Thyroid gland (tissue), 4 donors: ENCODE results near the gene MREG. TPM values are rescaled to one million over a fixed set of nuclear protein-coding genes. Genes with fewer than 3 reads are reported as not detected.

Experiments used
- DNase-seq, 2 donors: peaks; one replicate each; pipeline ENCODE4 v3.0.0-alpha.2; 2019
- H3K27ac ChIP-seq, 3 donors: fragments of 200-600 bp; sonication (generic); 1 replicate in 2 of 3; 2 replicates in 1 of 3; pipeline ENCODE4 v1.5.1; 2016 to 2019; ENCODE audit warnings: mild to moderate bottlenecking in 1 of 3, moderate library complexity in 1 of 3
- H3K27me3 ChIP-seq: fragments of 200-600 bp; sonication (generic); one replicate; pipeline ENCODE4 v1.5.1; 2019
- H3K36me3 ChIP-seq, 2 donors: fragments of 200-600 bp; sonication (generic); one replicate each; pipeline ENCODE4 v1.5.1; 2016 to 2019
- H3K4me1 ChIP-seq, 2 donors: fragments of 200-600 bp; sonication (generic); one replicate each; pipeline ENCODE4 v1.5.1; 2017 to 2019
- H3K4me3 ChIP-seq, 3 donors: fragments of 200-600 bp; sonication (generic); replicated peaks in 1 of 3; 1 replicate in 2 of 3; 2 replicates in 1 of 3; pipeline ENCODE4 v1.5.1; 2016; ENCODE audit warnings: mild to moderate bottlenecking in 1 of 3
- H3K9me3 ChIP-seq: fragments of 200-600 bp; sonication (generic); one replicate; pipeline ENCODE4 v1.5.1; 2017
- CTCF ChIP-seq, 6 experiments: fragments of 200-600 bp in 3 of 6; fragments of 450-650 bp in 3 of 6; sonication (generic) in 3 of 6; IDR thresholded peaks; one replicate each; pipeline ENCODE4 v1.5.1; 2016 to 2019; ENCODE audit warnings: antibody characterized with exemption in 6 of 6, mild to moderate bottlenecking in 2 of 6, inconsistent platforms in 1 of 6, moderate library complexity in 1 of 6
- POLR2A ChIP-seq, 2 donors: fragments of 450-650 bp; IDR thresholded peaks; one replicate each; pipeline ENCODE4 v1.6.1; 2017; ENCODE audit warnings: antibody characterized with exemption in 2 of 2, mild to moderate bottlenecking in 2 of 2, moderate library complexity in 1 of 2
- WGBS, 2 donors: methylation state at CpG; one replicate each; pipeline ENCODE4 v1.1.5; 2017; 5-methylcytosine and 5-hydroxymethylcytosine counted together
- intact Hi-C: fragments of 100-400 bp; cut with DNase I; formaldehyde crosslinking; loops from one replicate; pipeline ENCODE4 v1.15.1; 2023
- total RNA-seq, 4 donors: library from RNA; depleted of rRNA; stranded (reverse); fragments of >200 nt; gene quantifications; one replicate each; pipeline ENCODE4 v1.2.3, GENCODE V29; 2016

The MREG gene
- total RNA-seq, 4 donors from 2014 or later: 4.4 to 5.4 (median 5.2) TPM

- 82 to 88% methylated on average over 1 of the region's 1 CpG for WGBS, 2 donors
- no peaks in the 10 kb centered on the region for H3K9me3 ChIP-seq
- no peak for DNase-seq
Measured at GRCh38 chr2:216016581-216016980, 3.2 kb upstream of the MREG start.

GRCh38 chr2:216015722-216016464 lies 2.5 kb upstream of the MREG start:
- Histone ChIP-seq H3K27me3 (no peaks in the 10 kb centered on the region), H3K4me3 (no peak overlapping the region), H3K4me1 (peaks cover 4 to 14% of the 10 kb centered on the region in 2 donors), H3K36me3 (no peaks in the 10 kb centered on the region), H3K9me3 (no peaks in the 10 kb centered on the region), H3K27ac (no peak overlapping the region)
- 84 to 87% methylated on average over 5 of the region's 5 CpGs for WGBS, 2 donors
- intact Hi-C loops: no loop called here
- no peak for DNase-seq
- TF ChIP-seq CTCF (IDR thresholded peaks at IDR 0.05) (no peak), POLR2A (IDR thresholded peaks at IDR 0.05) (no peak)

More at GRCh38 chr2:216016581-216016980, 3.2 kb upstream of the MREG start:
- H3K4me3 ChIP-seq: no peak overlapping the region
- no peak overlapping the region for H3K27ac ChIP-seq
- no peaks in the 10 kb centered on the region for H3K36me3 ChIP-seq
- no peaks in the 10 kb centered on the region for H3K27me3 ChIP-seq
- intact Hi-C loops: no loop called here
- TF ChIP-seq POLR2A (IDR thresholded peaks at IDR 0.05): no peak
- TF ChIP-seq CTCF (IDR thresholded peaks at IDR 0.05): no peak
- peaks cover 4 to 14% of the 10 kb centered on the region in 2 donors for H3K4me1 ChIP-seq

GRCh38 chr2:216014986-216015385 lies 1.6 kb upstream of the MREG start:
- peaks cover 4 to 14% of the 10 kb centered on the region in 2 donors for H3K4me1 ChIP-seq
- no peaks in the 10 kb centered on the region for H3K27me3 ChIP-seq
- WGBS, 2 donors: 89 to 96% methylated on average over 23 of the region's 23 CpGs
- TF ChIP-seq CTCF (IDR thresholded peaks at IDR 0.05) (no peak), POLR2A (IDR thresholded peaks at IDR 0.05) (no peak)
- intact Hi-C loops: no loop called here
- H3K9me3 ChIP-seq: no peaks in the 10 kb centered on the region
- no peak overlapping the region for H3K4me3 ChIP-seq
- DNase-seq: no peak
- H3K27ac ChIP-seq: no peak overlapping the region
- H3K36me3 ChIP-seq: no peaks in the 10 kb centered on the region

- no peak for DNase-seq
- intact Hi-C loops: no loop called here
- Histone ChIP-seq H3K27ac (no peak overlapping the region), H3K4me1 (peaks cover 4 to 14% of the 10 kb centered on the region in 2 donors), H3K27me3 (no peaks in the 10 kb centered on the region), H3K4me3 (no peak overlapping the region), H3K9me3 (no peaks in the 10 kb centered on the region), H3K36me3 (no peaks in the 10 kb centered on the region)
- WGBS, 2 donors: 88 to 94% methylated on average over 8 of the region's 8 CpGs
- TF ChIP-seq POLR2A (IDR thresholded peaks at IDR 0.05) (no peak), CTCF (IDR thresholded peaks at IDR 0.05) (no peak)
Measured at GRCh38 chr2:216014006-216014405, 655 bp upstream of the MREG start.

- intact Hi-C loops: no loop called here
- Histone ChIP-seq H3K27ac (peak overlapping the region in 2 of 3 donors; percentile 51 to 63), H3K4me3 (peak overlapping the region in 2 of 3 donors; percentile 48 to 49), H3K9me3 (no peaks in the 10 kb centered on the region), H3K4me1 (peaks cover 4 to 14% of the 10 kb centered on the region in 2 donors), H3K27me3 (no peaks in the 10 kb centered on the region), H3K36me3 (no peaks in the 10 kb centered on the region)
- no peak for TF ChIP-seq CTCF (IDR thresholded peaks at IDR 0.05)
- DNase-seq: no peak
- WGBS, 2 donors: 9 to 18% methylated on average over 6 of the region's 6 CpGs
Measured at GRCh38 chr2:216012830-216013079, 596 bp downstream of the MREG start.
